Measurements from ENCODE around the gene IFNAR1.

The IFNAR1 gene

GRCh38 chr21:33368576-33368975 is 43.8 kb downstream of the IFNAR1 start:
- FAIRE-seq (no peak), DNase-seq (ENCODE audit: insufficient read length, low spot score) (no peak)
- TF ChIP-seq, protein P1, sequence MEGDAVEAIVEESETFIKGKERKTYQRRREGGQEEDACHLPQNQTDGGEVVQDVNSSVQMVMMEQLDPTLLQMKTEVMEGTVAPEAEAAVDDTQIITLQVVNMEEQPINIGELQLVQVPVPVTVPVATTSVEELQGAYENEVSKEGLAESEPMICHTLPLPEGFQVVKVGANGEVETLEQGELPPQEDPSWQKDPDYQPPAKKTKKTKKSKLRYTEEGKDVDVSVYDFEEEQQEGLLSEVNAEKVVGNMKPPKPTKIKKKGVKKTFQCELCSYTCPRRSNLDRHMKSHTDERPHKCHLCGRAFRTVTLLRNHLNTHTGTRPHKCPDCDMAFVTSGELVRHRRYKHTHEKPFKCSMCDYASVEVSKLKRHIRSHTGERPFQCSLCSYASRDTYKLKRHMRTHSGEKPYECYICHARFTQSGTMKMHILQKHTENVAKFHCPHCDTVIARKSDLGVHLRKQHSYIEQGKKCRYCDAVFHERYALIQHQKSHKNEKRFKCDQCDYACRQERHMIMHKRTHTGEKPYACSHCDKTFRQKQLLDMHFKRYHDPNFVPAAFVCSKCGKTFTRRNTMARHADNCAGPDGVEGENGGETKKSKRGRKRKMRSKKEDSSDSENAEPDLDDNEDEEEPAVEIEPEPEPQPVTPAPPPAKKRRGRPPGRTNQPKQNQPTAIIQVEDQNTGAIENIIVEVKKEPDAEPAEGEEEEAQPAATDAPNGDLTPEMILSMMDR (IDR thresholded peaks at IDR 0.05; ENCODE audit: insufficient read depth, missing control alignments) = no peak

DNA sequence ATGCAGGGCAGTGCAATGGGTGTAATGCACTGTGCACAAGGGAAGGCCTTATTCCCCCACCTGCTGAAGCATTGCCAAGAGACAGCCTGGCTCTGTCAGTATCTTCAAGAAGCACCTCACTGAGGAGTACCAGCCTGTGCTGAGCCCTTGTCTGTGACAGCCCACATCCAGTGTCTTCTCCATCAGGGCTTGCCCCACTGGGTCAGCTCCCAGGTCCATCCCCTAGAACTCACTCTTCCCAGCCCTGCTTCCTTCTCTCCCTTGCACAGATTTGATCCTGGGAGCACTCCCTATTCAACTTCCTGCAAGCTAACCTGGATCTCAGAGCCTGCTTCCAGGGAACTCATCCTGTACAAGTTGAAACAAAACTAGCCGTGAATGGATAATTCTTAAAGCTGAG is 44.8 kb downstream of the IFNAR1 start:
- DNase-seq (ENCODE audit: insufficient read length, low spot score) = no peak
- no peak for FAIRE-seq
- TF ChIP-seq, protein P1 (IDR thresholded peaks at IDR 0.05; ENCODE audit: insufficient read depth, missing control alignments) = no peak

GRCh38 chr21:33370305-33370704 is 45.5 kb downstream of the IFNAR1 start:
- TF ChIP-seq, protein P1 (IDR thresholded peaks at IDR 0.05; ENCODE audit: insufficient read depth, missing control alignments) = no peak
- DNase-seq (ENCODE audit: insufficient read length, low spot score) (no peak), FAIRE-seq (no peak)

DNA sequence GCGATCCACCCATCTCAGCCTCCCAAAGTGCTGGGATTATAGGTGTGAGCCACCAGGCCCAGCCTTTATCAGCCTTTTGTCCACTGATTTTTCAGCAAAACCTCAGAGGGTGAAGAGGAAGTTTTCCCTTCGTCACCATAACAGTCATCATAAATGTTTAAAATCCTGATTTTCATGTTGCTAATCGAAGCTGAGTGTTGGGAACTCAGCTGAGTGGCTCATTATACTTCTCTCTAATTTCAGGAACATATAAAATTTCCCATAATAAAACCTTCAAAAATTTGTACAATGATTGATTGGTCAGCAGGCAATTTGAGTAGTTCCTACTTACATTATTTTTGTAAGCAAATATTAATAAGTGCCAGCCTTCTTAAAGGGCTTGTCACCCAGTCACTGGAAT is 46.6 kb downstream of the IFNAR1 start:
- FAIRE-seq (no peak), DNase-seq (ENCODE audit: insufficient read length, low spot score) (no peak)
- TF ChIP-seq, protein P1 (IDR thresholded peaks at IDR 0.05; ENCODE audit: insufficient read depth, missing control alignments) = no peak

DNA sequence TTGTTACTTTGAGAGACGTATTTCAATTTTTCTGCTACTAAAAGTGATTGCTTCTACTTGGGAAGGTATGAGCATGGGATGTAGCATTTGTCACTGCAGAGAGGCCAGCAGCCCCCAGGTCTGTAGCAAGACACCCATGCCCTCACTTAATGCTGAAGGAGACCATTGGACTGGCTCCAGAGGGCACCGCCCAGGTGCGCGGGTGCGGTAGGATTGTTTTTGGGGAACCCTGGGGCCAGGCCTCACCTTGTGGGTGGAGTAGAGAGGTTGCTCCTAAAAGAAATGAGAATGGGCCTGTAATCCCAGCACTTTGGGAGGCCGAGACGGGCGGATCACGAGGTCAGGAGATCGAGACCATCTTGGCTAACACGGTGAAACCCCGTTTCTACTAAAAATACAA is 47.8 kb downstream of the IFNAR1 start:
- DNase-seq (ENCODE audit: insufficient read length, low spot score) (no peak), FAIRE-seq (no peak)
- TF ChIP-seq, protein P1 (IDR thresholded peaks at IDR 0.05; ENCODE audit: insufficient read depth, missing control alignments) = no peak

DNA sequence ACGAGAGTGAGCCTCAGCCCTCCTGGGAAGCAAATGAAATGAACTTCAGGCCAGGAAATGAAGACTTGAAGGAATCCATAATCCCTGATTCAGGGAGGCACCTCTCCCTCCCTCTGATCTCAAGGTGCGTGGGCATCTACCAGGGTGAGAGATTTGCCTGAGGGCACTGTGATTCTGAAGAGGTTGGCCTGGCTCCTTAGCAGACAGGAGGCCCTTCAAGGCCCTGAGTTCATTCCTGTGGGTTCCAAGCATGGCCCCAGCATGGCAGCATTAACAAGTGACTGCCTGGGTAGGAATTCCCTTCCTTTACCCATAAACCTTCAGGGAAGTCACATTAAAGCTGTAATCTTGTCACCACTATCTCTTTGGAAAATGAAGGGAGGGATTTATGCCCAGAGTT is 48.7 kb downstream of the IFNAR1 start:
- DNase-seq (ENCODE audit: insufficient read length, low spot score) (no peak), FAIRE-seq (no peak)
- TF ChIP-seq, protein P1 (IDR thresholded peaks at IDR 0.05; ENCODE audit: insufficient read depth, missing control alignments) = no peak

DNA sequence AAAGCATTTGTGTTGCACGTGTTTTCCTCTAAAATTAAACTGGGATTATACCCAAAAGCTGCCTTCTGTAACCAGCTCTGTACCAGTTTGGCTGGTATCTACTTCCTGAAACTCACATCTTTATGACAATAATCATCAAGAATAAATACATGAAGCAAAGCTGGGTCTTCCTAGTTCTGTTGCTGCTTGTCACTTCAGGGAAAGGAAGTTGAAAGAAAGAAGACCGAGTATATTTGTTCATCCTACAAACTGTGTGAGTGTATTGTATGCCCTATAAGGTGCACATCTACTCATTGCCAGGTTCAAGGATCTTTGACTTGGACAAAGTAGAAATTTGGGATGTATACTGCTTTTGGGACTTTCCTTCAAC is 49.3 kb downstream of the IFNAR1 start:
- DNase-seq (ENCODE audit: insufficient read length, low spot score) (no peak), FAIRE-seq (no peak)
- TF ChIP-seq, protein P1 (IDR thresholded peaks at IDR 0.05; ENCODE audit: insufficient read depth, missing control alignments) = no peak

All from D721Med (cell line).